ENCODE results near the gene MT2A. TPM values are rescaled to one million over a fixed set of nuclear protein-coding genes. Genes with fewer than 3 reads are reported as not detected.
A peak's percentile ranks its signal among the peaks of the same experiment; 100 is the strongest.

Gene MT2A
- total and polyA plus RNA-seq, 10 of the 15 experiments (the other 5 are each of a cell fraction or from before 2014, with no cell fraction given) = 7.3 to 271 (median 53.5) TPM

- no peak for TF ChIP-seq IRF3 (IDR thresholded peaks at IDR 0.05)
- TF ChIP-seq NFYB (IDR thresholded peaks at IDR 0.05; ENCODE audit: insufficient read depth, low read depth, low read length) = no peak
Observed at GRCh38 chr16:56645311-56645710, 36.9 kb downstream of the MT2A start (continued).

DNA sequence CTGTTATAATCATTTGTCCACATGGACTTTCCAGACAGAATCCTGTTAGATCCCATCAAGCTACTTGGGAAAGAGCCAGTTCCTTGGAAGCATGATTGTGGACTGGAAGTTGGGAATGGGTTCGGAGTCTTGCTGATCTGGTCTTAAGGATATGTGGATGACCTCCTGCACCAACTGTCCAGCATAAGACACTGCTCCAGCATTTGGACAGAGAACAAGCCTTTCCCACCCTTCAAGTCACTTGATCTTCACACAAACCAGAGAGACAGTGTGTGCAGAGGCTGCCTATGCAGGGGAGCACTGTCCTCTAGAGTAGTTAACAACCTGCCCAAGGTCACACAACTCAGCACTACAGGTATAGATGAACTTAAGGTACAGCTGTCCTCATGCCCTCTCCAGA, 37.5 kb downstream of the MT2A start:
- SMC1A ChIA-PET (ENCODE audit: uncharacterized antibody, unreplicated experiment) = interaction anchor here (0.9 kb wide), 1 partner anchor 44 kb away, joined by 3 read pairs; no protein-coding TSS in a partner anchor
- peak; percentile 20; the same call in 1 of the 2 replicates for TF ChIP-seq REST (IDR thresholded peaks at IDR 0.05; ENCODE audit: low read depth, low read length)
- no peak for TF ChIP-seq NRF1 (conservative IDR thresholded peaks at IDR 0.05; ENCODE audit: low read depth, low read length)
- Histone ChIP-seq H3K79me2 (ENCODE audit: control insufficient read depth, insufficient read depth, low read length) (no peaks in the 10 kb centered on the region), H4K20me1 (ENCODE audit: control insufficient read depth, insufficient read depth) (no peaks in the 10 kb centered on the region), H3K27ac (ENCODE audit: control insufficient read depth, insufficient read depth) (no peak overlapping the region), H3K9ac (ENCODE audit: control insufficient read depth, insufficient read depth, low read length) (no peak overlapping the region), H3K27me3 (replicated peaks in 1 of 2; ENCODE audit: control insufficient read depth in 2 of 2, insufficient read depth in 2 of 2, low read length in 1 of 2) (peaks cover 5 to 25% of the 10 kb centered on the region in 2 experiments; a peak in 3 of 4 replicates), H3K4me3 (no peak overlapping the region), H3K36me3 (ENCODE audit: control insufficient read depth in 2 of 2, insufficient read depth in 2 of 2, low read length in 1 of 2) (no peaks in the 10 kb centered on the region), H2AFZ (ENCODE audit: control insufficient read depth, low read depth, low read length) (no peak overlapping the region), H3K4me2 (ENCODE audit: control insufficient read depth, insufficient read depth) (no peak overlapping the region), H3K4me1 (ENCODE audit: control insufficient read depth, insufficient read depth, low read length) (no peaks in the 10 kb centered on the region), H3K9me3 (replicated peaks; ENCODE audit: control insufficient read depth, insufficient read depth, low read length) (no peaks in the 10 kb centered on the region)
- no peak for DNase-seq (ENCODE audit: low read depth, low spot score)
- no peak for FAIRE-seq
- POLR2A ChIA-PET = no interaction called here
- 8% methylated on average over 1 of the region's 1 CpG for WGBS (ENCODE audit: insufficient coverage, insufficient replicate concordance, low lambda C conversion rate, missing lambda C conversion rate)
- in situ Hi-C loops (cut with MboI) (no loop called here), intact Hi-C loops (cut with micrococcal nuclease; ENCODE audit: unreplicated experiment) (no loop called here)
- no peak for ATAC-seq
- no TSS peak for BruUV-seq (replicated peaks)
- RAD21 ChIA-PET (ENCODE audit: unreplicated experiment) = no interaction called here
- CTCF ChIA-PET = no interaction called here

All from GM12878 (cell line).